ENCODE data around the gene NRIP3.

- TF ChIP-seq CTCF (IDR thresholded peaks at IDR 0.05) (no peak), POLR2A (IDR thresholded peaks at IDR 0.05) (no peak)
Observed at GRCh38 chr11:8947230-8947943, 56.4 kb downstream of the NRIP3 start.

Data from Peyer's patch (tissue), 4 donors.